NCI-H82 (cell line): ENCODE results near the gene SHISA8.

Experiments used
- DNase-seq: peaks from one replicate; lab custom pipeline; 2025; lab: John Stamatoyannopoulos, UW

Gene SHISA8

GRCh38 chr22:41933411-41934177, 18.7 kb upstream of the SHISA8 start:
- DNase-seq: no peak

GRCh38 chr22:41932353-41932752, 17.5 kb upstream of the SHISA8 start:
- no peak for DNase-seq

GRCh38 chr22:41931701-41932269, 16.9 kb upstream of the SHISA8 start:
- DNase-seq: peak; percentile 9

- DNase-seq: no peak
Measured at GRCh38 chr22:41929418-41929810, 14.5 kb upstream of the SHISA8 start.

GRCh38 chr22:41928593-41929417, 13.9 kb upstream of the SHISA8 start:
- no peak for DNase-seq

- DNase-seq: no peak
Measured at GRCh38 chr22:41927813-41928212, 12.9 kb upstream of the SHISA8 start.

- peak; percentile 79 for DNase-seq
Measured at GRCh38 chr22:41925783-41926460, 11.0 kb upstream of the SHISA8 start.

GRCh38 chr22:41923595-41924276, 8.9 kb upstream of the SHISA8 start:
- DNase-seq: no peak

GRCh38 chr22:41922940-41923594, 8.2 kb upstream of the SHISA8 start:
- no peak for DNase-seq

GRCh38 chr22:41922328-41922727, 7.5 kb upstream of the SHISA8 start:
- no peak for DNase-seq

- DNase-seq: no peak
Measured at GRCh38 chr22:41920271-41920976, 5.5 kb upstream of the SHISA8 start.

- DNase-seq: peak; percentile 75
Measured at GRCh38 chr22:41919357-41920224, 4.7 kb upstream of the SHISA8 start.

- DNase-seq: peak; percentile 27
Measured at GRCh38 chr22:41917903-41918791, 3.3 kb upstream of the SHISA8 start.

- DNase-seq: no peak
Measured at GRCh38 chr22:41917375-41917902, 2.6 kb upstream of the SHISA8 start.

GRCh38 chr22:41916745-41917358, 2.0 kb upstream of the SHISA8 start:
- DNase-seq: no peak

- DNase-seq: peak; percentile 36
Measured at GRCh38 chr22:41915786-41916493, 1.1 kb upstream of the SHISA8 start.

GRCh38 chr22:41914611-41915034, 251 bp downstream of the SHISA8 start:
- DNase-seq: no peak
